HepG2 (cell line): ENCODE data around the gene TK2. TPM values are rescaled to one million over a fixed set of nuclear protein-coding genes. Genes with fewer than 3 reads are reported as not detected.

ENCODE experiments used
- CSRNP1 ChIP-seq: sonication (generic); formaldehyde crosslinking; IDR thresholded peaks from 2 replicates; pipeline ENCODE4 v1.8.1; 2023; ENCODE audit warnings: mild to moderate bottlenecking, missing genetic modification reagents
- E2F1 ChIP-seq: sonication (generic); formaldehyde crosslinking; IDR thresholded peaks from 2 replicates; pipeline ENCODE4 v1.5.0; 2020; ENCODE audit warnings: missing genetic modification reagents
- MIER3 ChIP-seq: IDR thresholded peaks from 2 replicates; pipeline ENCODE4 v1.6.1; 2016; ENCODE audit warnings: missing compliant biosample characterization, borderline replicate concordance
- PATZ1 ChIP-seq: sonication (generic); formaldehyde crosslinking; IDR thresholded peaks from 2 replicates; pipeline ENCODE4 v1.4.0; 2020; ENCODE audit warnings: missing genetic modification reagents
- PAXIP1 ChIP-seq: sonication (generic); formaldehyde crosslinking; conservative IDR thresholded peaks from 2 replicates; pipeline ENCODE4 v1.4.0; 2020; ENCODE audit warnings: mild to moderate bottlenecking, missing genetic modification reagents, moderate library complexity
- SYNCRIP ChIP-seq: fragments of 200-400 bp; formaldehyde crosslinking; IDR thresholded peaks from 2 replicates; pipeline ENCODE4 v1.6.1; 2018; ENCODE audit warnings: mild to moderate bottlenecking, low read depth, low read length; ENCODE audit not compliant: insufficient read depth
- TP53 ChIP-seq: sonication (generic); formaldehyde crosslinking; conservative IDR thresholded peaks from 2 replicates; pipeline ENCODE4 v1.4.0; 2020; ENCODE audit warnings: missing genetic modification reagents
- ZBTB38 ChIP-seq: sonication (generic); formaldehyde crosslinking; IDR thresholded peaks from 2 replicates; pipeline ENCODE4 v1.5.1; 2020; ENCODE audit warnings: mild to moderate bottlenecking, missing genetic modification reagents
- ZNF329 ChIP-seq: sonication (generic); formaldehyde crosslinking; IDR thresholded peaks from 2 replicates; pipeline ENCODE4 v1.9.0; 2021; ENCODE audit warnings: low read depth, mild to moderate bottlenecking, missing genetic modification reagents
- polyA plus RNA-seq, 8 experiments: library from polyadenylated mRNA; depleted of rRNA in 3 of 8; stranded (reverse) in 7 of 8; unstranded in 1 of 8; fragments of >200 nt; fragmentation: Illumina TruSeq in 4 of 8; extraction: Trizol in 4 of 8; gene quantifications; 2 replicates each; pipeline versions ENCODE4 v1.2.1 to v1.2.3, GENCODE V29; 2011 to 2016; ENCODE audit warnings: low read depth in 4 of 8, missing spikeins in 1 of 8, mixed read lengths in 1 of 8; ENCODE audit not compliant: insufficient read depth in 1 of 8
- total RNA-seq, 5 experiments: library from RNA; depleted of rRNA; stranded (reverse); fragments of >200 nt; fragmentation: Illumina TruSeq; extraction: Trizol; gene quantifications; 2 replicates each; pipeline ENCODE4 v1.2.3, GENCODE V29; 2016; ENCODE audit warnings: low read depth in 1 of 5
- TF ChIP-seq, protein P1 (sequence below): sonication (generic); formaldehyde crosslinking; IDR thresholded peaks from 2 replicates; pipeline ENCODE4 v1.5.1; 2020; ENCODE audit warnings: missing genetic modification reagents, mild to moderate bottlenecking, borderline replicate concordance
- TF ChIP-seq, protein P2 (sequence below): sonication (generic); formaldehyde crosslinking; IDR thresholded peaks from 2 replicates; pipeline ENCODE4 v1.4.0; 2020; ENCODE audit warnings: missing genetic modification reagents, borderline replicate concordance

TK2 gene
- total and polyA plus RNA-seq, 2 of the 13 experiments (the other 11 are each of a cell fraction or from before 2014, with no cell fraction given) = 18.7 to 21.0 TPM

- TF ChIP-seq PATZ1 (CRISPR knock-in tag) (no peak), CSRNP1 (CRISPR knock-in tag) (no peak), MIER3 (peak; percentile 14; the same call in 1 of the 2 replicates), SYNCRIP (no peak), ZBTB38 (0 out of 2 replicates have a peak, but pooled peaks have one; percentile 18), PAXIP1 (CRISPR knock-in tag) (no peak; the same call in none of the 2 replicates), TP53 (CRISPR knock-in tag) (no peak), ZNF329 (no peak), E2F1 (CRISPR knock-in tag) (no peak)
- TF ChIP-seq, protein P1, sequence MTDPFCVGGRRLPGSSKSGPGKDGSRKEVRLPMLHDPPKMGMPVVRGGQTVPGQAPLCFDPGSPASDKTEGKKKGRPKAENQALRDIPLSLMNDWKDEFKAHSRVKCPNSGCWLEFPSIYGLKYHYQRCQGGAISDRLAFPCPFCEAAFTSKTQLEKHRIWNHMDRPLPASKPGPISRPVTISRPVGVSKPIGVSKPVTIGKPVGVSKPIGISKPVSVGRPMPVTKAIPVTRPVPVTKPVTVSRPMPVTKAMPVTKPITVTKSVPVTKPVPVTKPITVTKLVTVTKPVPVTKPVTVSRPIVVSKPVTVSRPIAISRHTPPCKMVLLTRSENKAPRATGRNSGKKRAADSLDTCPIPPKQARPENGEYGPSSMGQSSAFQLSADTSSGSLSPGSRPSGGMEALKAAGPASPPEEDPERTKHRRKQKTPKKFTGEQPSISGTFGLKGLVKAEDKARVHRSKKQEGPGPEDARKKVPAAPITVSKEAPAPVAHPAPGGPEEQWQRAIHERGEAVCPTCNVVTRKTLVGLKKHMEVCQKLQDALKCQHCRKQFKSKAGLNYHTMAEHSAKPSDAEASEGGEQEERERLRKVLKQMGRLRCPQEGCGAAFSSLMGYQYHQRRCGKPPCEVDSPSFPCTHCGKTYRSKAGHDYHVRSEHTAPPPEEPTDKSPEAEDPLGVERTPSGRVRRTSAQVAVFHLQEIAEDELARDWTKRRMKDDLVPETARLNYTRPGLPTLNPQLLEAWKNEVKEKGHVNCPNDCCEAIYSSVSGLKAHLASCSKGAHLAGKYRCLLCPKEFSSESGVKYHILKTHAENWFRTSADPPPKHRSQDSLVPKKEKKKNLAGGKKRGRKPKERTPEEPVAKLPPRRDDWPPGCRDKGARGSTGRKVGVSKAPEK (CRISPR knock-in tag) = no peak
- TF ChIP-seq, protein P2, sequence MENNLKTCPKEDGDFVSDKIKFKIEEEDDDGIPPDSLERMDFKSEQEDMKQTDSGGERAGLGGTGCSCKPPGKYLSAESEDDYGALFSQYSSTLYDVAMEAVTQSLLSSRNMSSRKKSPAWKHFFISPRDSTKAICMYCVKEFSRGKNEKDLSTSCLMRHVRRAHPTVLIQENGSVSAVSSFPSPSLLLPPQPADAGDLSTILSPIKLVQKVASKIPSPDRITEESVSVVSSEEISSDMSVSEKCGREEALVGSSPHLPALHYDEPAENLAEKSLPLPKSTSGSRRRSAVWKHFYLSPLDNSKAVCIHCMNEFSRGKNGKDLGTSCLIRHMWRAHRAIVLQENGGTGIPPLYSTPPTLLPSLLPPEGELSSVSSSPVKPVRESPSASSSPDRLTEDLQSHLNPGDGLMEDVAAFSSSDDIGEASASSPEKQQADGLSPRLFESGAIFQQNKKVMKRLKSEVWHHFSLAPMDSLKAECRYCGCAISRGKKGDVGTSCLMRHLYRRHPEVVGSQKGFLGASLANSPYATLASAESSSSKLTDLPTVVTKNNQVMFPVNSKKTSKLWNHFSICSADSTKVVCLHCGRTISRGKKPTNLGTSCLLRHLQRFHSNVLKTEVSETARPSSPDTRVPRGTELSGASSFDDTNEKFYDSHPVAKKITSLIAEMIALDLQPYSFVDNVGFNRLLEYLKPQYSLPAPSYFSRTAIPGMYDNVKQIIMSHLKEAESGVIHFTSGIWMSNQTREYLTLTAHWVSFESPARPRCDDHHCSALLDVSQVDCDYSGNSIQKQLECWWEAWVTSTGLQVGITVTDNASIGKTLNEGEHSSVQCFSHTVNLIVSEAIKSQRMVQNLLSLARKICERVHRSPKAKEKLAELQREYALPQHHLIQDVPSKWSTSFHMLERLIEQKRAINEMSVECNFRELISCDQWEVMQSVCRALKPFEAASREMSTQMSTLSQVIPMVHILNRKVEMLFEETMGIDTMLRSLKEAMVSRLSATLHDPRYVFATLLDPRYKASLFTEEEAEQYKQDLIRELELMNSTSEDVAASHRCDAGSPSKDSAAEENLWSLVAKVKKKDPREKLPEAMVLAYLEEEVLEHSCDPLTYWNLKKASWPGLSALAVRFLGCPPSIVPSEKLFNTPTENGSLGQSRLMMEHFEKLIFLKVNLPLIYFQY (CRISPR knock-in tag) = peak; percentile 26; the same call in 1 of the 2 replicates
Measured at GRCh38 chr16:66512272-66513110, 37.4 kb downstream of the TK2 start (continued).
